Measurements from ENCODE around the gene KDSR.

DNA sequence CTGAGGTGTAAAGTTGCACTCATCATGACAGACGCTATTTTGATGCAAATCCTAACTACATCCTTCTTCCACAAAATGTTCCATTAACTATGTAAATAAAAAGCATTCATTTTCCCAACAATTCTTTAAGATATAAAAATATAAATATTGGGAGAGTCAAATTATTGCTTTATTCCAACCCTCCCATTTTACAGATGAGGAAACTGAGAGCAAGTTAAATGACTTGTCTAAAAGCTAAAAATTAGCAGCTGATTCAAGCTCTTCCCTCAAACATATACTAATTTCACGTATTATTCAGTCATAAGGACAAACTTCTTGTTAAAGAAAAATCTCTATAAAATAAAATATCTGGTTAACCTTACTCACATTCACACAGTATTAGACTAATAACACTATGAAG is 16.8 kb downstream of the KDSR start:
- TF ChIP-seq POLR2AphosphoS5 (IDR thresholded peaks at IDR 0.05) (no peak), POLR2A (IDR thresholded peaks at IDR 0.05) (no peak)
- TF ChIP-seq, protein P1, sequence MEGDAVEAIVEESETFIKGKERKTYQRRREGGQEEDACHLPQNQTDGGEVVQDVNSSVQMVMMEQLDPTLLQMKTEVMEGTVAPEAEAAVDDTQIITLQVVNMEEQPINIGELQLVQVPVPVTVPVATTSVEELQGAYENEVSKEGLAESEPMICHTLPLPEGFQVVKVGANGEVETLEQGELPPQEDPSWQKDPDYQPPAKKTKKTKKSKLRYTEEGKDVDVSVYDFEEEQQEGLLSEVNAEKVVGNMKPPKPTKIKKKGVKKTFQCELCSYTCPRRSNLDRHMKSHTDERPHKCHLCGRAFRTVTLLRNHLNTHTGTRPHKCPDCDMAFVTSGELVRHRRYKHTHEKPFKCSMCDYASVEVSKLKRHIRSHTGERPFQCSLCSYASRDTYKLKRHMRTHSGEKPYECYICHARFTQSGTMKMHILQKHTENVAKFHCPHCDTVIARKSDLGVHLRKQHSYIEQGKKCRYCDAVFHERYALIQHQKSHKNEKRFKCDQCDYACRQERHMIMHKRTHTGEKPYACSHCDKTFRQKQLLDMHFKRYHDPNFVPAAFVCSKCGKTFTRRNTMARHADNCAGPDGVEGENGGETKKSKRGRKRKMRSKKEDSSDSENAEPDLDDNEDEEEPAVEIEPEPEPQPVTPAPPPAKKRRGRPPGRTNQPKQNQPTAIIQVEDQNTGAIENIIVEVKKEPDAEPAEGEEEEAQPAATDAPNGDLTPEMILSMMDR (IDR thresholded peaks at IDR 0.05) = no peak

Measured in stomach (tissue), 4 donors.